Ishikawa (cell line): ENCODE data around the gene PARP16.

ENCODE experiments used
- CEBPB ChIP-seq: IDR thresholded peaks from 2 replicates; pipeline ENCODE4 v1.6.1; 2012
- CREB1 ChIP-seq: IDR thresholded peaks from 2 replicates; pipeline ENCODE4 v1.6.1; 2012; ENCODE audit warnings: low read depth
- EGR1 ChIP-seq: IDR thresholded peaks from 2 replicates; pipeline ENCODE4 v1.6.1; 2012
- EP300 ChIP-seq: IDR thresholded peaks from 2 replicates; pipeline ENCODE4 v1.6.1; 2012; ENCODE audit warnings: borderline replicate concordance
- FOXM1 ChIP-seq: IDR thresholded peaks from 2 replicates; pipeline ENCODE4 v1.6.1; 2012; ENCODE audit warnings: low read depth, borderline replicate concordance
- MAX ChIP-seq: IDR thresholded peaks from 2 replicates; pipeline ENCODE4 v1.6.1; 2012
- NFIC ChIP-seq: IDR thresholded peaks from 2 replicates; pipeline ENCODE4 v1.6.1; 2012
- RAD21 ChIP-seq: IDR thresholded peaks from 2 replicates; pipeline ENCODE4 v1.6.1; 2012; ENCODE audit warnings: low read depth
- REST ChIP-seq: IDR thresholded peaks from 2 replicates; pipeline ENCODE4 v1.6.1; 2012; ENCODE audit warnings: low read depth, mild to moderate bottlenecking
- TAF1 ChIP-seq: IDR thresholded peaks from 2 replicates; pipeline ENCODE4 v1.6.1; 2012; ENCODE audit warnings: low read depth, mild to moderate bottlenecking
- TCF12 ChIP-seq: IDR thresholded peaks from 2 replicates; pipeline ENCODE4 v1.6.1; 2012; ENCODE audit warnings: low read depth
- TEAD4 ChIP-seq: IDR thresholded peaks from 2 replicates; pipeline ENCODE4 v1.6.1; 2012
- USF1 ChIP-seq: IDR thresholded peaks from 2 replicates; pipeline ENCODE4 v1.6.1; 2012
- YY1 ChIP-seq: IDR thresholded peaks from 2 replicates; pipeline ENCODE4 v1.6.1; 2012; ENCODE audit warnings: low read depth
- ZBTB7A ChIP-seq: IDR thresholded peaks from 2 replicates; pipeline ENCODE4 v1.6.1; 2012; ENCODE audit warnings: low read depth

Gene PARP16

GRCh38 chr15:65300924-65301441 is 14.3 kb upstream of the PARP16 start:
- no peak for TF ChIP-seq RAD21
- TF ChIP-seq YY1: no peak
- TF ChIP-seq ZBTB7A: no peak
- no peak for TF ChIP-seq NFIC
- no peak for TF ChIP-seq MAX
- TF ChIP-seq TAF1: no peak
- no peak for TF ChIP-seq CEBPB
- no peak for TF ChIP-seq EGR1
- no peak for TF ChIP-seq CREB1
- no peak for TF ChIP-seq USF1
- no peak for TF ChIP-seq FOXM1
- no peak for TF ChIP-seq EP300
- TF ChIP-seq REST: no peak
- no peak for TF ChIP-seq TCF12
- TF ChIP-seq TEAD4: no peak

GRCh38 chr15:65298731-65299130 is 12.0 kb upstream of the PARP16 start:
- TF ChIP-seq FOXM1: no peak
- TF ChIP-seq EGR1: no peak
- TF ChIP-seq REST: no peak
- TF ChIP-seq NFIC: no peak
- no peak for TF ChIP-seq TAF1
- no peak for TF ChIP-seq MAX
- no peak for TF ChIP-seq USF1
- no peak for TF ChIP-seq RAD21

GRCh38 chr15:65292938-65293518 is 6.3 kb upstream of the PARP16 start:
- TF ChIP-seq TEAD4 (no peak), MAX (no peak), ZBTB7A (no peak), EP300 (no peak), CREB1 (no peak), TAF1 (no peak), CEBPB (no peak), NFIC (no peak), EGR1 (no peak), USF1 (no peak), TCF12 (no peak)

- TF ChIP-seq RAD21 (no peak), MAX (no peak), CREB1 (no peak), CEBPB (no peak), EGR1 (no peak), EP300 (no peak), ZBTB7A (no peak), TCF12 (no peak), USF1 (no peak), TAF1 (no peak)
Observed at GRCh38 chr15:65290228-65290627, 3.5 kb upstream of the PARP16 start.

- TF ChIP-seq RAD21: no peak
- TF ChIP-seq NFIC: no peak
- TF ChIP-seq TCF12: no peak
- TF ChIP-seq CEBPB: no peak
- no peak for TF ChIP-seq FOXM1
- TF ChIP-seq USF1: no peak
- TF ChIP-seq EP300: no peak
- no peak for TF ChIP-seq CREB1
- no peak for TF ChIP-seq TAF1
- TF ChIP-seq MAX: no peak
- TF ChIP-seq EGR1: no peak
- TF ChIP-seq YY1: no peak
- TF ChIP-seq ZBTB7A: no peak
- no peak for TF ChIP-seq REST
- no peak for TF ChIP-seq TEAD4
Observed at GRCh38 chr15:65289261-65289854, 2.7 kb upstream of the PARP16 start.
